ENCODE results near the gene TSSK6.

DNA sequence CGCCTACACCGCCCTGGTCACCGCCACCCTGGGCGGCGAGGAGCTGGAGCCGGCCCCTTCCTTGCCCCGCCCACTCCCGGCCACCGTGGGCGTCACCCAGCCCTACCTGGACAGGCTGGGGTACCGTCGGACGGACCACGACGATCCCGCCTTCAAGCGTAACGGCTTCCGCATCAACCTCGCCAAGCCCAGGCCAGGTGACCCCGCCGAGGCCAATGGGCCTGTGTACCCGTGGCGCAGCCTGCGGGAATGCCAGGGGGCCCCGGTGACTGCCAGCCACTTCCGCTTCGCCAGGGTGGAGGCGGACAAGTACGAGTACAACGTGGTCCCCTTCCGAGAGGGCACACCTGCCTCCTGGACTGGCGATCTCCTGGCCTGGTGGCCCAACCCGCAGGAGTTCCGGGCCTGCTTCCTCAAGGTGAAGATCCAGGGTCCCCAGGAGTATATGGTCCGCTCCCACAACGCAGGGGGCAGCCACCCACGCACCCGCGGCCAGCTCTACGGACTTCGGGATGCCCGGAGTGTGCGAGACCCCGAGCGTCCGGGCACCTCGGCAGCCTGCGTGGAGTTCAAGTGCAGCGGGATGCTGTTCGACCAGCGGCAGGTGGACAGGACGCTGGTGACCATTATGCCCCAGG is 29.7 kb upstream of the TSSK6 start:
- no peak for TF ChIP-seq SP1 (IDR thresholded peaks at IDR 0.05)
- no peak for TF ChIP-seq FOXM1 (IDR thresholded peaks at IDR 0.05; ENCODE audit: borderline replicate concordance)
- TF ChIP-seq BHLHE40 (IDR thresholded peaks at IDR 0.05; ENCODE audit: borderline replicate concordance), result no peak
- no peak for TF ChIP-seq NFRKB (IDR thresholded peaks at IDR 0.05)
- TF ChIP-seq SUZ12 (IDR thresholded peaks at IDR 0.05), result no peak
- TF ChIP-seq FOXA1 (IDR thresholded peaks at IDR 0.05), result no peak

Data from HEK293T (cell line).